HepG2 (cell line): ENCODE data around the gene PREX1. TPM values are rescaled to one million over a fixed set of nuclear protein-coding genes. Genes with fewer than 3 reads are reported as not detected.

Experiments
- ATAC-seq: fragments of 200-7000 bp; cut with Tn5 transposase; 3 replicates; pipeline ENCODE4 v1.9.1; 2020; ENCODE audit warnings: mild to moderate bottlenecking, moderate library complexity
- BruUV-seq: library from RNA; stranded (reverse); fragments of 400-500 nt; replicated peaks from 2 replicates; lab custom pipeline; 2021; lab: Mats Ljungman, UMichigan
- CTCF ChIA-PET: fragments of 300-600 bp; formaldehyde crosslinking; extraction: SDS; loops from one replicate; lab custom pipeline; 2021; ENCODE audit warnings: low total read pairs, inconsistent platforms, low intra/inter-chr PET ratio; lab: Yijun Ruan, JAX
- POLR2A ChIA-PET: fragments of 350-600 bp; sonication (Branson Sonifier 250); formaldehyde crosslinking; loops from one replicate; lab custom pipeline; 2020; ENCODE audit warnings: antibody characterized with exemption, inconsistent platforms; lab: Yijun Ruan, JAX
- DNase-seq: peaks from one replicate; pipeline ENCODE4 v3.0.0-alpha.2; 2015; ENCODE audit warnings: low spot score
- FAIRE-seq: peaks from 3 replicates; lab custom pipeline; 2011; peaks lifted over from hg19 to GRCh38; lab: Jason Lieb, UNC
- H2AFZ ChIP-seq: one replicate; pipeline ENCODE4 v1.6.1; 2011; ENCODE audit warnings: low read length, inconsistent platforms
- H3K27ac ChIP-seq: fragments of 300-600 bp; 3 replicates; pipeline ENCODE4 v1.8.0; 2011; ENCODE audit warnings: mixed run types, mild to moderate bottlenecking, mixed read lengths, low read length, inconsistent platforms; ENCODE audit not compliant: insufficient read depth; ENCODE audit errors: extremely low read length
- H3K27me3 ChIP-seq, 2 experiments: fragments of 200-600 bp in 1 of 2; 2 replicates in 1 of 2; 3 replicates in 1 of 2; pipeline versions ENCODE4 v1.6.0 to v1.8.0; 2011; ENCODE audit warnings: low read length in 2 of 2, mild to moderate bottlenecking in 2 of 2, moderate library complexity in 2 of 2, inconsistent platforms in 1 of 2; ENCODE audit not compliant: insufficient read depth in 2 of 2, control insufficient read depth in 1 of 2
- H3K36me3 ChIP-seq, 2 experiments: fragments of 200-600 bp in 1 of 2; replicated peaks in 1 of 2; 2 replicates in 1 of 2; 3 replicates in 1 of 2; pipeline versions ENCODE4 v1.5.1 to v1.8.0; 2011; ENCODE audit warnings: low read length in 2 of 2, inconsistent platforms in 1 of 2; ENCODE audit not compliant: insufficient read depth in 2 of 2, control insufficient read depth in 1 of 2
- H3K4me1 ChIP-seq: 2 replicates; pipeline ENCODE4 v1.5.1; 2012; ENCODE audit warnings: low read length, inconsistent platforms; ENCODE audit not compliant: insufficient read depth
- H3K4me2 ChIP-seq: 2 replicates; pipeline ENCODE4 v1.6.0; 2011; ENCODE audit warnings: low read depth, low read length, inconsistent platforms
- H3K4me3 ChIP-seq, 3 experiments: fragments of 200-600 bp in 1 of 3; sonication (generic), shearing (Covaris generic) in 1 of 3; replicated peaks in 1 of 3; 2 replicates each; pipeline ENCODE4 v1.5.1; 2011 to 2016; ENCODE audit warnings: low read length in 3 of 3, inconsistent platforms in 2 of 3, low read depth in 2 of 3, mild to moderate bottlenecking in 2 of 3, control low read depth in 1 of 3, mixed read lengths in 1 of 3; ENCODE audit not compliant: insufficient read depth in 1 of 3
- H3K79me2 ChIP-seq: one replicate; pipeline ENCODE4 v1.6.1; 2011; ENCODE audit warnings: low read length, inconsistent platforms; ENCODE audit not compliant: insufficient read depth
- H3K9ac ChIP-seq: 2 replicates; pipeline ENCODE4 v1.6.0; 2011; ENCODE audit warnings: mild to moderate bottlenecking, low read depth, low read length, inconsistent platforms; ENCODE audit not compliant: insufficient read depth
- H3K9me3 ChIP-seq: 2 replicates; pipeline ENCODE4 v1.5.1; 2012; ENCODE audit warnings: mild to moderate bottlenecking, low read length
- H4K20me1 ChIP-seq: 2 replicates; pipeline ENCODE4 v1.6.0; 2011; ENCODE audit warnings: inconsistent platforms, mild to moderate bottlenecking, low read length, moderate library complexity; ENCODE audit not compliant: insufficient read depth
- AGO1 ChIP-seq: fragments of 200-400 bp; formaldehyde crosslinking; IDR thresholded peaks from 2 replicates; pipeline ENCODE4 v1.6.1; 2017; ENCODE audit warnings: mild to moderate bottlenecking, low read depth, low read length, moderate library complexity; ENCODE audit not compliant: poor library complexity, severe bottlenecking
- HCFC1 ChIP-seq: fragments of 150-350 bp; IDR thresholded peaks from 2 replicates; pipeline ENCODE4 v1.6.1; 2014; ENCODE audit warnings: low read depth, low read length
- MAFF ChIP-seq: IDR thresholded peaks from 2 replicates; pipeline ENCODE4 v1.6.1; 2011; ENCODE audit warnings: low read depth, low read length, improper control_type of control experiment
- MAFK ChIP-seq, 2 experiments: IDR thresholded peaks in 1 of 2; conservative IDR thresholded peaks in 1 of 2; 2 replicates each; pipeline ENCODE4 v1.6.1; 2011; ENCODE audit warnings: improper control_type of control experiment in 2 of 2, low read length in 2 of 2
- MEF2D ChIP-seq: sonication (generic); formaldehyde crosslinking; IDR thresholded peaks from 2 replicates; pipeline ENCODE4 v1.5.1; 2020; ENCODE audit warnings: mild to moderate bottlenecking, missing genetic modification reagents
- PAF1 ChIP-seq: IDR thresholded peaks from 2 replicates; pipeline ENCODE4 v1.6.1; 2016; ENCODE audit warnings: missing genetic modification reagents, missing compliant biosample characterization
- SAFB2 ChIP-seq: sonication (generic); formaldehyde crosslinking; IDR thresholded peaks from 2 replicates; pipeline ENCODE4 v1.5.1; 2020; ENCODE audit warnings: missing genetic modification reagents, low read depth, mild to moderate bottlenecking, borderline replicate concordance
- SIN3B ChIP-seq: fragments of 150-350 bp; IDR thresholded peaks from 2 replicates; pipeline ENCODE4 v1.6.1; 2014; ENCODE audit warnings: low read length
- ZNF333 ChIP-seq: sonication (generic); formaldehyde crosslinking; IDR thresholded peaks from 2 replicates; pipeline ENCODE4 v1.4.0; 2020; ENCODE audit warnings: mild to moderate bottlenecking, missing genetic modification reagents, borderline replicate concordance
- ZNF766 ChIP-seq: sonication (generic); formaldehyde crosslinking; IDR thresholded peaks from 2 replicates; pipeline ENCODE4 v1.5.0; 2020; ENCODE audit warnings: missing genetic modification reagents, borderline replicate concordance
- WGBS: methylation state at CpG from one replicate; pipeline ENCODE4 v1.1.6; 2017; ENCODE audit warnings: low lambda C conversion rate; 5-methylcytosine and 5-hydroxymethylcytosine counted together
- in situ Hi-C: cut with HindIII; loops from 2 replicates; pipeline ENCODE4 v1.10.0; 2017; ENCODE audit warnings: low pct_unique_long_range_greater_than_20kb; ENCODE audit not compliant: extremely low pct_ligation_motif_present
- intact Hi-C: fragments of 100-400 bp; cut with micrococcal nuclease; formaldehyde crosslinking; loops from one replicate; pipeline ENCODE4 v1.10.0; 2022; ENCODE audit not compliant: unreplicated experiment
- polyA plus RNA-seq, 8 experiments: library from polyadenylated mRNA; depleted of rRNA in 3 of 8; stranded (reverse) in 7 of 8; unstranded in 1 of 8; fragments of >200 nt; fragmentation: Illumina TruSeq in 4 of 8; extraction: Trizol in 4 of 8; gene quantifications; 2 replicates each; pipeline versions ENCODE4 v1.2.1 to v1.2.3, GENCODE V29; 2011 to 2016; ENCODE audit warnings: low read depth in 4 of 8, missing spikeins in 1 of 8, mixed read lengths in 1 of 8; ENCODE audit not compliant: insufficient read depth in 1 of 8
- total RNA-seq, 5 experiments: library from RNA; depleted of rRNA; stranded (reverse); fragments of >200 nt; fragmentation: Illumina TruSeq; extraction: Trizol; gene quantifications; 2 replicates each; pipeline ENCODE4 v1.2.3, GENCODE V29; 2016; ENCODE audit warnings: low read depth in 1 of 5
- TF ChIP-seq, protein P1 (sequence below), 2 experiments: fragments of 450-650 bp in 1 of 2; sonication (generic) in 1 of 2; formaldehyde crosslinking in 1 of 2; IDR thresholded peaks; 2 replicates each; pipeline versions ENCODE4 v1.6.1 to v1.8.0; 2016 to 2022; ENCODE audit warnings: antibody characterized with exemption in 1 of 2, mild to moderate bottlenecking in 1 of 2, missing genetic modification reagents in 1 of 2

The PREX1 gene
- total and polyA plus RNA-seq, 2 of the 13 experiments (the other 11 are each of a cell fraction or from before 2014, with no cell fraction given), result 0.02 to 0.04 TPM

DNA sequence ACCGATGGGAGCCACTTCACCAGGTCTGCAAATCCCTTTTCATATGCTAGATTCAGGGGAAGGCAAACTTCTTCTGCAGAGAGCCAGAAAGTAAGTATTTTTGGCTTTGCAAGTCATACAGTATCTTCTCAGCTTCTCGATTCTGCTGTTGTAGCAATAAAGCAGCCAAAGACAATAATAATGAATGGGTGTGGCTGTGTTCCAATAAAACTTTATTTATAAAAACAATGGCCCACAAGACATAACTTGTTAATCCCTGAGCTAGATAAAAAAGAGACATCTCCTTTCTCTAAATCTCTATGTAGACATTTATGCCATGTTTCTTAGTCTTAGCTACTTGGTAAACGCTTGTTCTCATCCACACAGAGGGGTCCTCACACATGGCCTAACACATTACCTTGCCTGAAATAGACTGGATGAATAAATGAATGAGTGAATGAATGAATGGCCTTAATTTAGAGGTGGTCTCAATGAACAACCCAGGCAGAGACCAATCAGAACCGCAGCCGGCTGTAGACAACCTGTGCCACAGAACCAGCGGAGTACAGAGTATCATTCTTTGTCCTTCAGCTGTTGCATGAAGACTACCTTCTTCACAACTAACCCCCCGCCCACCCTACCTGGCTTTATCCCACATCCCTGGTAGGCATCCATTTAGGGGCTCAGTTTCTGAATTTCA, 13.5 kb upstream of the PREX1 start:
- intact Hi-C loops, result no loop called here
- Histone ChIP-seq H3K9ac (no peak overlapping the region), H4K20me1 (no peaks in the 10 kb centered on the region), H3K27ac (no peak overlapping the region), H3K79me2 (no peaks in the 10 kb centered on the region), H3K27me3 (peaks cover 0 to 20% of the 10 kb centered on the region in 2 experiments; a peak in 3 of 5 replicates), H3K4me3 (no peak overlapping the region), H3K4me1 (no peaks in the 10 kb centered on the region), H3K4me2 (no peak overlapping the region), H3K36me3 (no peaks in the 10 kb centered on the region), H3K9me3 (no peaks in the 10 kb centered on the region)
- 6% methylated on average over 7 of the region's 7 CpGs for WGBS
- DNase-seq (no peak), FAIRE-seq (no peak), ATAC-seq (no peak)
- ChIA-PET CTCF (no interaction called here), POLR2A (no interaction called here)
- in situ Hi-C loops, result no loop called here
- TF ChIP-seq MAFK (conservative IDR thresholded peaks at IDR 0.05 in 1 of 2, IDR thresholded peaks at IDR 0.05 in 1 of 2; ENCODE audit: low read length in 2 of 2) (0 out of 4 replicates have a peak, but pooled peaks of 1 of the 2 experiments have one; percentile 45), PAF1 (CRISPR knock-in tag) (no peak), MEF2D (no peak), ZNF333 (no peak), MAFF (0 out of 2 replicates have a peak, but pooled peaks have one; percentile 6), AGO1 (no peak), SIN3B (no peak), SAFB2 (no peak), ZNF766 (no peak), HCFC1 (no peak)
- TF ChIP-seq, protein P1, sequence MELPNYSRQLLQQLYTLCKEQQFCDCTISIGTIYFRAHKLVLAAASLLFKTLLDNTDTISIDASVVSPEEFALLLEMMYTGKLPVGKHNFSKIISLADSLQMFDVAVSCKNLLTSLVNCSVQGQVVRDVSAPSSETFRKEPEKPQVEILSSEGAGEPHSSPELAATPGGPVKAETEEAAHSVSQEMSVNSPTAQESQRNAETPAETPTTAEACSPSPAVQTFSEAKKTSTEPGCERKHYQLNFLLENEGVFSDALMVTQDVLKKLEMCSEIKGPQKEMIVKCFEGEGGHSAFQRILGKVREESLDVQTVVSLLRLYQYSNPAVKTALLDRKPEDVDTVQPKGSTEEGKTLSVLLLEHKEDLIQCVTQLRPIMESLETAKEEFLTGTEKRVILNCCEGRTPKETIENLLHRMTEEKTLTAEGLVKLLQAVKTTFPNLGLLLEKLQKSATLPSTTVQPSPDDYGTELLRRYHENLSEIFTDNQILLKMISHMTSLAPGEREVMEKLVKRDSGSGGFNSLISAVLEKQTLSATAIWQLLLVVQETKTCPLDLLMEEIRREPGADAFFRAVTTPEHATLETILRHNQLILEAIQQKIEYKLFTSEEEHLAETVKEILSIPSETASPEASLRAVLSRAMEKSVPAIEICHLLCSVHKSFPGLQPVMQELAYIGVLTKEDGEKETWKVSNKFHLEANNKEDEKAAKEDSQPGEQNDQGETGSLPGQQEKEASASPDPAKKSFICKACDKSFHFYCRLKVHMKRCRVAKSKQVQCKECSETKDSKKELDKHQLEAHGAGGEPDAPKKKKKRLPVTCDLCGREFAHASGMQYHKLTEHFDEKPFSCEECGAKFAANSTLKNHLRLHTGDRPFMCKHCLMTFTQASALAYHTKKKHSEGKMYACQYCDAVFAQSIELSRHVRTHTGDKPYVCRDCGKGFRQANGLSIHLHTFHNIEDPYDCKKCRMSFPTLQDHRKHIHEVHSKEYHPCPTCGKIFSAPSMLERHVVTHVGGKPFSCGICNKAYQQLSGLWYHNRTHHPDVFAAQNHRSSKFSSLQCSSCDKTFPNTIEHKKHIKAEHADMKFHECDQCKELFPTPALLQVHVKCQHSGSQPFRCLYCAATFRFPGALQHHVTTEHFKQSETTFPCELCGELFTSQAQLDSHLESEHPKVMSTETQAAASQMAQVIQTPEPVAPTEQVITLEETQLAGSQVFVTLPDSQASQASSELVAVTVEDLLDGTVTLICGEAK (IDR thresholded peaks at IDR 0.05), result peak; percentile 33; the same call in 1 of the 2 replicates
- TF ChIP-seq, protein P1 (CRISPR knock-in tag; IDR thresholded peaks at IDR 0.05), result peak; percentile 49; the same call in 1 of the 2 replicates
- TF ChIP-seq, all 625 proteins: peak for 3
- no TSS peak for BruUV-seq
- H2AFZ ChIP-seq, result no peak overlapping the region
